HG02642 (cell line): Measurements from ENCODE around the gene RNASE8.

ENCODE experiments used
- ATAC-seq: cut with Tn5 transposase; IDR thresholded peaks from one replicate; pipeline ENCODE4 v1.9.1; 2021; ENCODE audit warnings: mild to moderate bottlenecking; ENCODE audit not compliant: unreplicated experiment, poor library complexity

Gene RNASE8

GRCh38 chr14:21090194-21090939, 32.7 kb downstream of the RNASE8 start:
- no peak for ATAC-seq

GRCh38 chr14:21090940-21091663, 33.5 kb downstream of the RNASE8 start:
- ATAC-seq: no peak

GRCh38 chr14:21091821-21092272, 34.2 kb downstream of the RNASE8 start:
- no peak for ATAC-seq

DNA sequence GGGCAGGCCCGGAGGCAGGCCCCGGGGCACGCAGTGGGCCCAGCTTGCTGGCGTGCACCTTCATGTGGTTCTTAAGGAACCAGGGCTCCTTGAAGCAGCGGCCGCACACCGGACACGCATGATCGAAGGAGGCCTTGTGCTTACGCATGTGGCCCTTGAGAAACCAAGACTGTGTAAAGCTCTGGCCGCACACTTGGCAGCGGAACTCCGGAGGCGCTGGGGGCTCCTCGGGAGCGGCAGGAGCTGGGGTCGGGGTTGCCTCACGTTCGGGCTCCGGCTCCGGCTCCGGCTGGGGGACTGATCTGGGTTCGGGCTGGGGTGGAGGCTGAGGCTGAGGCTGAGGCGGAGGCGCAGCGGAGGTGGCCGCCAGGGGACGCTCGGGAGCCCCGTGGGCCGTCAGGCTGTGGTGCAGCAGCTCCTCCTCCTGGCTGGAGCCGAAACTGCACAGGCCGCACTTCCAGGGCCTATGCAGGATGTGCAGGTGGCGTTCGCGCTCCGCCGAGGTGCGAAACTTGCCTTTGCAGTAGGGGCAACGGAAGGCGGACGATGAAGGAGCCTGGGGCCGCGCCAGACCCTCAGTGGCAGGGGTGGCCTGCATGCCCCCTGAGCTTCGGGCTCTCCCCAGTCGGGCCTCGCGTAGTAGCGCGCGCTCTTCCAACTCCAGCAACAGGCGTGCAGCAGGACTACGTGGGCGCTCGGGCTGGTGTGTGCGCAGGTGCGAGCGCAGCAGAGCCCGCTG, 34.8 kb downstream of the RNASE8 start:
- ATAC-seq: peak; percentile 92

GRCh38 chr14:21093018-21093417, 35.4 kb downstream of the RNASE8 start:
- ATAC-seq: no peak

GRCh38 chr14:21093769-21094681, 36.4 kb downstream of the RNASE8 start:
- ATAC-seq: no peak

DNA sequence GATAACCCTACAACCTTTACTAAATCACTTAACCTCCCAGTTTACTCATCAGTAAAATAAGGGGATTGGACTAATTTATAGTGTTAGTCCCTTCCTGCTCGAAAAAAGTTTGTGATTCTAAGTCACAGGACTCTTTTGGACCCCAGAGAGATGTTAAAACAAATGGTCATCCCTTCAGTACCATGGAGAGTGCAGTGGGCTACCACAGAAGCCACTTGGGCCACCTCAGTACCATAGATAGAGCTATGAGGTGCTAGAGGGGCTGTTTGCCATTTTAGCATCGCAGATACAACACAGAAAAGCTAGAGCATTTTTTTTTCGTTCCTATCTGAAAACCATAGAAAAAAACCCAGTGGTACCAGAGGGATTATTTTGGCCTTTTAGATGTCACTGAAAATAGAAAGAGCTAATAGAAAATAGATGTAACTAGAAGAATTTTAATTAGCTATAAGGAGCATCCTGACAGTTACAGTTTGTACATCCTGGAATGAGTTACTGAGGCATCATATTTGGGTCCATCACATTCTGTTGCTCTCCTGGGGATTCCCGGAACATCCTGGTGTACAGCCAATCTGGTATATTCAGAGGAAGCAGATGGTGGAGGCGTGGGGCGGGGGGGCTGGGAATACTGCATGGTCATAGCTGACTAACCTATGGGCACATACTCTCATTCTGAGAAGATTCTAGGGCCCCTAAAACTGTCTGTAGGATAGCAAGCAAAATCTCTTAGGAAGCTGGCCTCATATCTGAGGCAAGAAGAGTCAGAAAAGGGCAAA, 38.0 kb downstream of the RNASE8 start:
- no peak for ATAC-seq

- no peak for ATAC-seq
These were observed 38.8 kb downstream of the RNASE8 start for GRCh38 chr14:21096438-21096837.

DNA sequence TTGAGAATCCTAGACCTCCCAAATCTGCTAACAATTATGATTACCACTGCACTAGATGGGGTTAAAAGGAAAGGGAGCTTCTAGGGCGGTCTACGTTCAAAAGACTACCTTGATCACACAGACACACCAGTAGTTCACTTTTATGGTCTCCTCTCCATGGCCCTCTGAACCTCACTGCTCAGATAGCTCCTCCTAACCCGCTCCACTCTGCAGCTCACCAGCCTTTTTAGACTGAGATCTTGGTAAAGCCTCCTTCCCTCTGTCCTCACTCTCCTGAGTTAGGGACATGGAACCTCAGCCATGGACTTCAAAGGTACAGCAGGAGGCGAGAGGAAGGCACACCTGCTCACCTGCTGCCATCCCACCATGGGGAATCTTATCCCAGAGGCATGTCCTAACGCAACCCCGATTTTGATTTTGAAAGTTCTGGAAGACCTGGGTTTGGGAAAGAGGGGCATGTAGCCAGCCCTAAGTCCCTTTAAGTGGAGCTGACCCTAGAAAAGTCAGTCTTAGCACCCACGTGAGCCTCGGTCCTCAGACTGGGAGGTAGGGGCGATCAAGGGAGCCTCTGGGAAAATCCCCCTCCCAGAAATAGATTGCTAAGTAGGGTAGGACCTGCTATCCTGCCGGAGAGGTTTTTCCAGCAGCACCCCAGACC, 39.5 kb downstream of the RNASE8 start:
- ATAC-seq: no peak

DNA sequence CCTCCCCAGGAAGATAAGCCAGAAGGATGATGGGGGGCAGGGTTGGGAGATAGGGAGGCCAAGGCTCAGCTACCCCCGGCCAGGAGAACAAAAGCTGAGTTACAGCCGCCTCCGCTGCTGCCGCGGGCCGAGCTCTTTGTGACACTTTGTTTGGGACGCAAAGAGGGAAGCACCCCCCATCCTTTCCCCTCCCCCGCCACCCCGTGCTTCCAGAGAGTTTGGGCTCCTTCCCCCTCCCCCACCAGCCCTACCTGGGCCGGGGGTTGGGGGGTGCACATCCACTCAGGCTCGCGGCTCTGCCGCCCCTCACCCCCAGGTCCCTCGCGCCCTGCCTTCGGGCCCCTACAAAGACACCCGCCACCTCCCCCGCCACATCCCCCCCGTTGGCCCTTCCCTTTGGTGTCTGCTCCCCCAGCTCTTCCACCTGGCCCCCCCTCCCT, 40.0 kb downstream of the RNASE8 start:
- ATAC-seq: no peak

GRCh38 chr14:21098076-21098891, 40.7 kb downstream of the RNASE8 start, which contains the start of gene ZNF219:
Gene ZNF219, minus strand, starts transcription at chr14:21098655. Its CDS starts 5,064 bp downstream, at chr14:21093591.
- no peak for ATAC-seq

DNA sequence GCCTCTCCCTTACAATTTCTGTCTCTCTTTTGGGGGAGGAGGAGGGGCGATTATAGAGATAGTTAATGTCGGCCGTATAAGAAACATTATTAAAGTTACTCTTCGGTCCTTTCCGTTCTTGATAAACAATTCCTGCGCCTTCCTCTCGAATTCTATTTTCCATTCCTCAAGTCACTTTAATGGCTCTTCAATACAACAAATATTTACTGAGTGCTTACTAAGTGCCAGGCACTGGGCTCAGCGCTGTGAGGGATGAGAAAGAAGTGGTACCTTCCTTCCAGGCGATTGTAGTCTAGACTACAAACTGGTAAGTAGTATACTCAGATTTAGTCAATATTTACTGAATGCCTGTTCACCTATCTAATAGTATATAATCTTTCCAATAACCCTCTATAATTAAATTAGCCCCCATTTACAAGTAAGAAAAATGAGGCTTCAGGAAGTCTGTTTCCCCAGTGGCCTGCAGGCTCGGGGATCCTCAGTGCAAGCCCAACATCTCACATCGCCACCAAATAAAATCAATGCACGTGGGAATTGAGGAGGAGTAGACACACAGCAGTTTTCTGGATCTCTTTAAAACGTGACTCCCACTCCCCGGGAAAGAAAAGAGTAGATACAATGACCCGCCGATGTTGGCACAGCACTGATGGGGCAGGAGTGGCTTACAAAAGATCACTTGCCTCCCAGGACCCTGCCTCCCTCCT, 41.4 kb downstream of the RNASE8 start:
- no peak for ATAC-seq

GRCh38 chr14:21099596-21099985, 42.0 kb downstream of the RNASE8 start:
- ATAC-seq: no peak

DNA sequence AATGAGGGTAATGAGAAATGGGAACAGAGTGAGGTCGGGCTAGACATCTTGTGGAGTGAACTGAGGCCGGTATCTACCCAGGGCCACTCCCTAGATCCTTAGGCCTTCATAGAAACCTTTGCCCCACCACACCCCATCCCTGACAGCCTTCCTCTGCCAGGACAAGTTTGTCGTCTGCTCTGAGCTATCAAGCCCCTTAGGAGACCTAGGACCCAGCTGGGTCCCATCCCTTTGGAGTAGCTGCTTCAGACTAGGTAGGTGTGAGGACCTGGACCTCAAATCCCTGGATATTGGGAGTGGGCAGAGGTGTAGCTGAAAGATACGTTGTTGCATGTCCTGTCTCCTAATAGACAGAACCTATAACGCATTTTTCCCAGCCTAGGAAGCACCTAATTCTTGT, 43.3 kb downstream of the RNASE8 start, which contains the start of gene TMEM253:
Gene TMEM253, plus strand, starts transcription at position 136 of the 400 bp plus-strand sequence. CDS start 278 bp downstream, outside the sequence.
- no peak for ATAC-seq

GRCh38 chr14:21101802-21102413, 44.3 kb downstream of the RNASE8 start:
- ATAC-seq: no peak

GRCh38 chr14:21102521-21103410, 45.1 kb downstream of the RNASE8 start:
- no peak for ATAC-seq
